Duodenal mucosa (tissue), 2 donors: ENCODE results near the gene NUF2.

Experiments used
- H3K27ac ChIP-seq: one replicate; pipeline ENCODE4 v1.7.0; 2013; ENCODE audit warnings: low read depth, low read length
- H3K27me3 ChIP-seq, 2 donors: one replicate each; pipeline ENCODE4 v1.7.0; 2013; ENCODE audit warnings: low read length in 2 of 2, control low read depth in 1 of 2; ENCODE audit not compliant: insufficient read depth in 2 of 2, control insufficient read depth in 1 of 2
- H3K36me3 ChIP-seq, 2 donors: one replicate each; pipeline ENCODE4 v1.7.0; 2013; ENCODE audit warnings: low read length in 2 of 2, control low read depth in 1 of 2; ENCODE audit not compliant: insufficient read depth in 2 of 2, control insufficient read depth in 1 of 2
- H3K4me1 ChIP-seq, 2 donors: one replicate each; pipeline ENCODE4 v1.7.0; 2013; ENCODE audit warnings: low read length in 2 of 2, control low read depth in 1 of 2; ENCODE audit not compliant: insufficient read depth in 2 of 2, control insufficient read depth in 1 of 2
- H3K4me3 ChIP-seq, 2 donors: one replicate each; pipeline ENCODE4 v1.7.0; 2013; ENCODE audit warnings: low read length in 2 of 2, low read depth in 1 of 2
- H3K9ac ChIP-seq, 2 donors: one replicate each; pipeline ENCODE4 v1.7.0; 2013; ENCODE audit warnings: low read length in 2 of 2, low read depth in 1 of 2
- H3K9me3 ChIP-seq, 2 donors: one replicate each; pipeline ENCODE4 v1.7.0; 2013; ENCODE audit warnings: low read length in 2 of 2, control low read depth in 1 of 2; ENCODE audit not compliant: control insufficient read depth in 1 of 2

The NUF2 gene

DNA sequence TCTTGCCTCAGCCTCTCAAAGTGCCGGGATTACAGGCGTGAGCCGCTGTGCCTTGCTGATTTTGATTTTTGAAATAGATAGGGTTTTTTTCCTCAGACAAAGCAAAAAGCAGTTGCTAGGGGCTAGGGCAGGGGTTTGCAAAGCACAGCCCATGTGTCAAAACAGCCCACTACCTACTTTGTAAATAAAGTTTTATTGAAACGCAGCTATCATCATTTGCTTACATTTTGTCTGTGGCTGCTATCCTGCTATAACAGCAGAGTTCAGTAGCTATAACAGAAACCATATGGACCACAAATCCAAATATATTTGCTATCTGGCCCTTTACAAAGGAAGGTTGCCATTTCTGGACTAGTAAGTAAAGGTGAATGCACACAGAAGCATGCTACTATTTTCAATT, 44.8 kb downstream of the NUF2 start:
- no peak overlapping the region for H3K4me3 ChIP-seq
- H3K27ac ChIP-seq = no peak overlapping the region
- no peak overlapping the region for H3K9ac ChIP-seq
- H3K27me3 ChIP-seq = no peaks in the 10 kb centered on the region
- no peaks in the 10 kb centered on the region for H3K9me3 ChIP-seq
- no peaks in the 10 kb centered on the region for H3K4me1 ChIP-seq
- H3K36me3 ChIP-seq = no peaks in the 10 kb centered on the region

GRCh38 chr1:163367721-163368120, 46.0 kb downstream of the NUF2 start:
- Histone ChIP-seq H3K27ac (no peak overlapping the region), H3K36me3 (no peaks in the 10 kb centered on the region), H3K4me3 (no peak overlapping the region), H3K9me3 (no peaks in the 10 kb centered on the region), H3K9ac (no peak overlapping the region), H3K4me1 (no peaks in the 10 kb centered on the region), H3K27me3 (no peaks in the 10 kb centered on the region)

- Histone ChIP-seq H3K9ac (no peak overlapping the region), H3K36me3 (no peaks in the 10 kb centered on the region), H3K4me3 (no peak overlapping the region), H3K27ac (no peak overlapping the region), H3K27me3 (no peaks in the 10 kb centered on the region), H3K4me1 (no peaks in the 10 kb centered on the region), H3K9me3 (no peaks in the 10 kb centered on the region)
Measured at GRCh38 chr1:163372576-163372975, 50.8 kb downstream of the NUF2 start.

- Histone ChIP-seq H3K27ac (no peak overlapping the region), H3K36me3 (no peaks in the 10 kb centered on the region), H3K9me3 (no peaks in the 10 kb centered on the region), H3K27me3 (no peaks in the 10 kb centered on the region), H3K9ac (no peak overlapping the region), H3K4me3 (no peak overlapping the region), H3K4me1 (no peaks in the 10 kb centered on the region)
Measured at GRCh38 chr1:163378554-163378953, 56.8 kb downstream of the NUF2 start.

GRCh38 chr1:163379801-163380200, 58.0 kb downstream of the NUF2 start:
- H3K4me1 ChIP-seq = no peaks in the 10 kb centered on the region
- H3K9me3 ChIP-seq = no peaks in the 10 kb centered on the region
- no peaks in the 10 kb centered on the region for H3K36me3 ChIP-seq
- H3K27ac ChIP-seq = no peak overlapping the region
- no peaks in the 10 kb centered on the region for H3K27me3 ChIP-seq
- no peak overlapping the region for H3K4me3 ChIP-seq
- no peak overlapping the region for H3K9ac ChIP-seq

GRCh38 chr1:163381487-163382184, 59.9 kb downstream of the NUF2 start:
- Histone ChIP-seq H3K4me3 (no peak overlapping the region), H3K9ac (no peak overlapping the region), H3K27ac (no peak overlapping the region), H3K36me3 (no peaks in the 10 kb centered on the region), H3K27me3 (no peaks in the 10 kb centered on the region), H3K9me3 (no peaks in the 10 kb centered on the region), H3K4me1 (no peaks in the 10 kb centered on the region)

- H3K36me3 ChIP-seq = no peaks in the 10 kb centered on the region
- no peak overlapping the region for H3K27ac ChIP-seq
- H3K27me3 ChIP-seq = no peaks in the 10 kb centered on the region
Measured at GRCh38 chr1:163382395-163382794, 60.6 kb downstream of the NUF2 start.

GRCh38 chr1:163387146-163387545, 65.4 kb downstream of the NUF2 start:
- Histone ChIP-seq H3K9ac (no peak overlapping the region), H3K9me3 (no peaks in the 10 kb centered on the region), H3K4me1 (no peaks in the 10 kb centered on the region), H3K27me3 (no peaks in the 10 kb centered on the region), H3K36me3 (no peaks in the 10 kb centered on the region), H3K27ac (no peak overlapping the region), H3K4me3 (no peak overlapping the region)

More at GRCh38 chr1:163382395-163382794, 60.6 kb downstream of the NUF2 start:
- Histone ChIP-seq H3K4me1 (no peaks in the 10 kb centered on the region), H3K9ac (no peak overlapping the region), H3K9me3 (no peaks in the 10 kb centered on the region), H3K4me3 (no peak overlapping the region)

DNA sequence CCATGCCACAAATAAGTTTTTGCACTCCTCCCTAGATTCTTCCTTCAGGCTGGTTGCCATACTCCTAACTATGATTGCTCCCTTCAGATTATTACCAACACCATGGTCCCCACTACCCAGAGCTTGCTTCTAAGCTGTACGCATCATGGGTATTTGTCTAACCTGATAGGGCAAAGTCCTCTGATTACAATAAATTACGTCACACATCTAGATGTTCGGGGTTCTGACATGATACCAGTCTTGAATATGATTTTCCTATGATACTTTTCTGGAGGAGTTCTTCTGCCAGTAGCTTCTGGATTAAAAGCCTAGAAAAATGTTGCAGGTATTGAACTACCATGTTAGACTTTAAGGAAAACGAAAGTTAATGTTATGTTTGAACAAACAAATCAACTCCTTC, 67.2 kb downstream of the NUF2 start:
- H3K27me3 ChIP-seq = no peaks in the 10 kb centered on the region
- H3K9ac ChIP-seq = no peak overlapping the region
- H3K4me1 ChIP-seq = no peaks in the 10 kb centered on the region
- no peaks in the 10 kb centered on the region for H3K9me3 ChIP-seq
- no peaks in the 10 kb centered on the region for H3K36me3 ChIP-seq
- no peak overlapping the region for H3K4me3 ChIP-seq
- H3K27ac ChIP-seq = no peak overlapping the region

- Histone ChIP-seq H3K4me3 (no peak overlapping the region), H3K9ac (no peak overlapping the region), H3K27ac (no peak overlapping the region), H3K36me3 (no peaks in the 10 kb centered on the region), H3K27me3 (no peaks in the 10 kb centered on the region), H3K4me1 (no peaks in the 10 kb centered on the region), H3K9me3 (no peaks in the 10 kb centered on the region)
Measured at GRCh38 chr1:163395790-163396189, 74.0 kb downstream of the NUF2 start.
